EL (cell line): Measurements from ENCODE around the gene SERPINB7.

Experiments used
- DNase-seq: peaks from one replicate; pipeline ENCODE4 v3.0.0-alpha.2; 2016

SERPINB7 gene

GRCh38 chr18:63850636-63851035 is 75.4 kb downstream of the SERPINB7 start:
- no peak for DNase-seq
